G401 (cell line): ENCODE results near the gene ZNF710. TPM values are rescaled to one million over a fixed set of nuclear protein-coding genes. Genes with fewer than 3 reads are reported as not detected.
"Not testable (repeated sequence)": the region's sequence is repeated elsewhere in the genome, so short reads cannot be mapped to it uniquely, and the experiment has no call there.

Source experiments
- DNase-seq: peaks from one replicate; pipeline ENCODE4 v3.0.0-alpha.2; 2015; ENCODE audit warnings: low spot score
- in situ Hi-C: cut with HindIII; loops from 2 replicates; pipeline ENCODE4 v1.10.0; 2016; ENCODE audit warnings: low sequenced_read_pairs, mixed read lengths
- total RNA-seq: library from RNA; depleted of rRNA; stranded (reverse); fragments of >200 nt; shearing (Covaris generic); gene quantifications from 2 replicates; pipeline ENCODE4 v1.2.3, GENCODE V29; 2014

ZNF710 gene
- total RNA-seq, 1 experiment from 2014 or later: 9.0 TPM

DNA sequence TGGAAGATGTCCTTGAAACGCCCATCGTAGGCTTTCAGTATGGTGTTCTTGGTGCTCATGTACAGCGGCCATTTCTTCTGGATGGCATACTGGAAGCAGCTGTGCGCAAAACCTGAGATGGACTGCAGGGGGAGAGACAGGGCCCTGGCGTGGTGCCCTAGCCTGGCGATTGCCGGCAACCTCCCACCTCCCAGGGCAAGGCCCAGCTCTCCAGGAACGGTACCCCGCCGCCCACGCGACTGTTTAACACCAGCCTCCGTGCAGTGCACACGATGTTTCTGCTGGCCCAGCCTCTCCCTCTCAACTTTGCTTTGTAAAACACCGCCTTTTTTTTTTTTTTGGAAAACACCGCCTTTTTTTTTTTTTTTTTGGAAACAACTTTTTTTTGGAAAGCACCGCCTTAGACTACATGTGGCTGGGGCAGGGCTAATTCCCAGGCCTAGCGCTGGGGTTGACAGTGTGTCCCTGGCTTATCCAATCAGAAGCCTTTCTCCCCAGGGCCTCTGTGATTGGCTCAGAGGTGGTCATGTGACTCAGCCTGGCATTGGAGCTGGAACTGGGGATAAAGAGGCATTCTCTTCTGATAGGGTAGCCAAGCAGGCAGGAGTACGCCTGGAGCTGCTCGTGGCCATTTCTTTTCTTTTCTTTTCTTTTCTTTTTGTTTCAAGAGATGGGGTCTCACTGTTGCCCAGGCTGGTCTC is 86.5 kb downstream of the ZNF710 start:
- in situ Hi-C loops: no loop called here
- no peak for DNase-seq

DNA sequence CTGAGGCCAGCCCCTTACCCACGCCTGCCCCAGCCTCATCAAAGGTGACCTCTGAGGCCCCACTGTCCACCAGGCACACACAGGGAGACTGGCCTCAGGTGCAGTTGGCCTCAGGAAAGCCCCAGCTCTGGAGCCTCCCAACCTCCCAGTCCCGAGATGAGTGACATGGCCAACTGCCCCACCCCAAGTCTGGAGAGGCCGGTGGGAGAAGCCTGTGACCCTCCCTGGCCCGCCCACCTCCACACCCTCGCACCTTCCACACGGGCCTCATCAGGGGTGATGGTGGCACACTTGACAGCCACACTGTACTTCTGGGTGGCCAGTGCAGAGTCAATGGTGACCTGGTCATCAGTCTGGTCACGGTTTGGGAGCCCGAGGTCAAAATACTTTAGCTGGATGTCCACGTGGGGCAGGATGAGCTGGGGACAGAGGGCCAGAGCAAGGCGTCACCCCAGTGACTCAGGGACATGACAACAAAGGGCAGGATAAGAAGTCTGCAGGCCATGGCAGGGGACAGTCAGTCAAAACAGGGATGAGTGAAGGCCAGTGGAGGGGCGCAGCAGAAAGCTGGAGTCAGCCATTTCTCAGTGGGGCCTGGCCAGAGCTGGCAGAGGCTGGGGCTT is 89.2 kb downstream of the ZNF710 start:
- in situ Hi-C loops: no loop called here
- DNase-seq: no peak

DNA sequence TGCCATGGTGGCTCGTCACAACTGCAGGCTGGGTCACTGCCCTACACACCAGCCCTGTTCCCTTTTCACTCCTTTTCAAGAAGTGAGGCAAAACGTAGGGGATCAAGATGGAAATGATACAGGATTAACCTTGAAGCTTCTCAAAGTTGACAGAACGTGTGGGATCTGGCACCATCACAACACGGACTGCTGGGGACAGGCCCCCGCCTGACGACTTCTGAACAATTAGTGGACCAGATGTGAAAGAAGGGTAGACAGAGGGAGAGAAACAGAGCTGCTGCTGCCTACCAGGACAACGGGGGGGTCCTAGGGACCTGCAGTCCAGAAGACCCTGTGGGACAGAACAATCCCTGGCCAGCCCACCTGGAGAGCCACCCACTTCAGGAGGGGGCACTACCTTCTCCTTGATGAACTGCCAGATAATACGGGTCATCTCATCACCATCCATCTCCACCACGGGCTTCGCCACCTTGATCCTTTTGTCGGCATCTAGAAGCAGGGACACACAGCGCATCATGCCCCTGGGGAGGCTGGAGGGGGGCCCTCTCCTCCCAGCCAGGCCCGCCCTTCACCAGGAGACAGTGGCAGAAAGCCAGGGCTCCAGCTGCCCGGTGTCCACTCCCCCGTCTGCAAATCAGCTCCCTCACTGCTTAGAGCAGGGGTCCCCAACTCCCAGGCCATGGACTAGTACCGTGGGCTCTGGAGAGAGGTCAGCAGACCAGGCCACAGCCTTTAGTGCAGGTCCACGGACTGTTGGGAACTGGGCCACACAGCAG is 90.2 kb downstream of the ZNF710 start:
- in situ Hi-C loops: no loop called here
- no peak for DNase-seq

DNA sequence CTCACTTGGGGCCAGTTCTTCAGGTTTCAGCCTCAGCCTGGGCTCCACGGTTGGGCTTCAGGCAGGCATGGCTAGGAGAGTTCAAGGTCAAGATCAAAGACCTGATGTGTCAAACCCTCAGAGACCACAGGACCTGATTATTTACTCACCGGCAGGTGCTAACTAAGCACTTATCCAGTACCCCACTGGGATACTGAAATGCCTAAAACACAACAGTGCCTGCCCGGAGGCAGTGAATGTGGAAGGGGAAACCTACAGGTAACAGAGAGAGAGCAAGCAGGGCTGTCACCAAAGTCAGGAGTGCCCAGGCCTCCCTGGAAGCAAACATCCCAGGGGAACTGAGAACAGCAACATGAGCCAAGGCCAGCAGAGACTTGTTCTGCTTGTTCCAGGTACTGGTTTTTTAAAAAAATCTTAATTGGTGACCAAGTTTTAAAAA is 94.4 kb downstream of the ZNF710 start:
- in situ Hi-C loops: no loop called here
- DNase-seq: no peak

DNA sequence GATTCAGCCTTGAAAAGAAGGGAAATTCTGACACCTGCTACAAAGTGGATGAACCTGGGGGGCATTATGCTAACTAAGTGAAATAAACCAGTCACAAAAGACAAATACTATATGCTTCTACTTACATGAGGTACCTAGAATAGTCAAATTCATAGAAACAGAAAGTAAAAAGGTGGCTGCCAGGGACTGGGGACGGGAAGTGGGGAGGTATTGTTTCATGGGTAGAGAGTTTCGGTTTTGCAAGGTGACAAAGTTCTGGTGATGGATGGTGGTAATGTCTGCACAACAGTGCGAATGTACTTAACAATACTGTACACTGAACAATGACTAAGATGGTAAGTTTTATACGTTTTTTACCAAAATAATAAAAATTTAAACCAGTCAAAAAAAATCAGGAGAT is 96.4 kb downstream of the ZNF710 start:
- DNase-seq: no peak
- in situ Hi-C loops: no loop called here

DNA sequence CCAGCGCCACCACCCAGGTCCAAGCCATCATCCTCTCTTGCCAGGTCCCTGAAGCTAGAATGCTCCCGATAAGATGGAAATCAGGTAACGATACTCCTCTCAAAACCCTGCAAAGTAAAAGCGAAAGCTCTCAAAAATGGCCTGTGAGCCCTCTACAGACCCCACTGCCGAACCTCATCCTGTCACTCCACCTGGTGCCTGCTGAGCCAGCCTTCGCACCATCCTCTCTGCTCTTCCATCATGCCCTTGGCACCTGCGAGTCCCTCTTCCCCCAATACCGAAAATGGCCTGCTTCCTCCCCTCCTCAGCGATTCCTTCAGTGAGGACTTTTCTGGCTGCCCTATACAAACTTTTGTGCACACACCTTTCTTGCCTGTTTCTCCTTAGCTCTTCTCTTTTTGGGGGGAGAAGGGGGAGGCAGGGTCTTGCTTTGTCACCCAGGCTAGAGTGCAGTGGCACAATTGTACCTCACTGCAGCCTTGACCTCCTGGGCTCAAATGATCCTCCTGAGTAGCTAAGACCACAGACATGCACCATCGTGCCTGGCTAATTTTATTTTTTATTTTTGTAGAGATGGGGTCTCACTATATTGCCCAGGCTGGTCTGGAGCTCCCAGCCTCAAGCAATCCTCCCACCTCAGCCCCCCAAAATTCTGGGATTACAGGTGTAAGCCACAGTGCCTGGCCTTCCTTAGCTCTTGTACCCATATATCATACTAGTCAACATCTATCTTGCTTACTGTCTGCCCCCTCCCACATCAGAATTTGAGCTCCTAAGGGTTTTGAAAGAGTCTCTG is 98.1 kb downstream of the ZNF710 start:
- in situ Hi-C loops: no loop called here
- DNase-seq: no peak

DNA sequence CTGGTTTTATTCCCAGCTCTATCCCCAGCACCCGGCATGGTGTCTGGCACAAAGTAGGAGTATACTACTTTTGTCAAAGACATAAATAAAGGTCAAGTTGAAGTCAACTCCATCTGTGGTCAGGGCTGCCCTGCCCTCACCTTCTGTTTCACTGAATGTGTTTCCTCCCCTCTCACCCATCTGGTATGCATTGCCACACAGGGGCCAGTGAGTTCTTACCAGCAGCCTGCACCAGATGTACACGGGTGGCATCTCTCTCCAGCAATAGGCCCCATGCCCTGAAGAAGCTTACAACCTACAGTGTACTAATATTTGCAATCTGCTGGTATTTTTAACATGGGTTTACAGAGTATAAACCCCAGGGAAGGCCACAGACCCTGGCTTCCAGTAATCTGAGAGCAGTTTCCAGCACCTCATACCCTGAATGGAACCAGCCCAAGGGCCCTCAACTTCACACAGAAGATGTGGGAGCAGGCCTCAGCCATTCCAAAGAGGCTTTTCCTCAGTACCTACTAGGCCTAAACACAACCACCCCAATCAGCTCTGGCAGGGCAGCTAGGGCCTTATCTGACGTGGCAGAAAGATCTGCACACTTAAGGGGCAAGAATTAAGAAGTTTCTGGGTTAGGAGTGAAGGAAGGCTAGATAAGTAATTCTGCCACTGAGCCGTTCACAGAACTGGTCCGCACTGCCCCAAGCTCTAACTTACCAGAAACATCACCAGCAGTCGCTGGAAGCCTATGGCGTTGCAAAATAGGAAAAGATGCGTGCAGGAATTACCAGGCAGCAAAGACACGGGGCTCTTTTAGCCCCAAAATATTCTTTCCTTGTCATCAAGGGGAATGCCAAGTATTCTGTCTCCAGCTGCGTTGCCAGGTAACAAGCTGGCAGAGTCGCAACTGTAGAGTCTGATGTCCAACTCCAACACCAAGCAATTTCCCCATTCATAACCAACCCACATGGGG is 99.0 kb downstream of the ZNF710 start:
- DNase-seq: peak; percentile 68
- in situ Hi-C loops: no loop called here

DNA sequence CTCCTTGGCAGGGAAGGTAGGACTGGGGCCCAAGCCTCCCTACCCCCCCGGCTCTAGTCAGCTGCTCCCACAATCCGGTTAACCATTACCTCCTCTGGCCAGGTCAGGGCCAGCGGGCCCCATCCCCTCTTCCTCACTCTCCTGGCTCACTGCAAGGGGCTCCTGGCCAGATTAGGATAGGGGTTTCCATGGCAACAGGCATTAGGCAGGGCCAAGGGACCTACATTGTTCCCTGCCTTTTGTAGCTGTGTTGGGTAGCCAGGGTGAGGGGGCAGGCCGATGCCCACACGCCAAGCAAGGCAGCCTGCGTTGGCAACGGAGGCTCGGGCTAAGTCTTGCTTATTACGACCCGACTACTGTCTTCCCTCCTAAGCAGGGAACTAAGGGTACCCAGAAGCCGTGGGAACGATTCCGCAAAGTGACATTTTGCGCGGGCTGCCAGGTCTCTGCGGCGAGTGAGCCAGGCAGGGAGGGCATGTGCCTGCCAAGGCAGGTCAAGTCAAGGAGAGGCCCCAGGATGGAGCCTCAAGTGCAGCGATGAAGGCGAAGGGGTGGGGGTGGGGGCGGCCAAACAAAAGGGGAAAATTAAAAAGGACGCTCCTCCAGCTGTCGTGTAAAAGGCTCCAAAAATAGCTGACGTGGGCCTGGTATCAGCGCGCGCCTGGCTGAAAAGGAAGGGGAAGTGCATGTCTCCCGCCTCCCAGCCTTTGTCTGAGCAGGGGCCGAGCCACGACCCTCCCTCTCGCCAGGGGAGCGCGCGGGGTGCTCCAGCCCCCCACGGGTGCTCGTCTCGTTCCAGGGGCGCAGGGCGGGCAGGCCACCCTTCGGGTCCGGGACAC is 100.2 kb downstream of the ZNF710 start:
- in situ Hi-C loops: no loop called here
- peak; percentile 85 for DNase-seq

DNA sequence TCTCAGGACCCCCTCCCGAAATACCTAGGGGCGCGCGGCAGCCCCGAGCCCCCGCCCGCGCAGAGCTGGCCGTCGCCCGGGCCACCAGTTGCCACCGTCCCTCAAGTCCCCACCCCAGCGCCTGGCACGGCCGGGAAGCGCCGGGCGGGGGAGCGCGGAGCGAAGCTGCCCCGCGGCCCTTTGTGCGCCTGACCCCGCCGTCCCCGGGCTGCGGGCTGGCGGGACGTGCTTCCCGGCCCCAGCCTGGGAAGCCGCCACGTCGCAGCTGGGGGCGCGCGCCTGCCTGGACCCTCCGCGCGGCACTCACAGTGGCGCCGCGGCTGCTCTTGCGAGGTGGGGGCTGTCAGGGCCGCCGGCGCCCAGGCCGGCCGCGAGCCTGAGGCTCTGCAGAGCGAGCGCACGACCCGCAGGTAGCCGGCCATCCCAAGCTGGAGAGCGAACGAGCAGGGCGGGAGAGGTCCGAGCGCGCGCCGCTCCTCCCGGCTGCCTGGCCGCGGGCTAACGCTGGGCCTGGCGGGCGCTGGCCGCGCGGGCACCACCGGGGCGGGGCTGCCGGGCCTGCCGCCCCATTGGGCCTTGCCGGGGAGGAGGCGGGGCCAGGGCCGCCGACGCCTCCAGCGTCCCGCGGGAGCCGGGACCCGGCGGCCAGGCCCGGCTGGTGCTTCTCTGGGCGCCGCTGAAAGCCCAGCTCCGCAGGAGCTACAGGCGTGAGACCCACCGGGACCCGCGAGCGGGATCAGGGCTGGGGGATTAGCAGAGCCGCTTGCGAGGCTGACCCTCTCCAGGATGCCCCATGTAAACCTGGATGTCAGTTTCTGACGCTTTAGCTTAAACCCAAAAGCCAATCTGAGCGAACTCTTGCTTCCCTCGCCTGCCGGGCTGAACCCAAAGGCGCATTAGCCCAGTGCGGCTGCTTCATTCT is 101.1 kb downstream of the ZNF710 start, which contains the start of gene IDH2:
Gene IDH2 (minus strand): TSS at position 500 of the 922 bp plus-strand sequence. CDS start 78 bp downstream, at position 422.
- peak; percentile 83 for DNase-seq
- in situ Hi-C loops: no loop called here

DNA sequence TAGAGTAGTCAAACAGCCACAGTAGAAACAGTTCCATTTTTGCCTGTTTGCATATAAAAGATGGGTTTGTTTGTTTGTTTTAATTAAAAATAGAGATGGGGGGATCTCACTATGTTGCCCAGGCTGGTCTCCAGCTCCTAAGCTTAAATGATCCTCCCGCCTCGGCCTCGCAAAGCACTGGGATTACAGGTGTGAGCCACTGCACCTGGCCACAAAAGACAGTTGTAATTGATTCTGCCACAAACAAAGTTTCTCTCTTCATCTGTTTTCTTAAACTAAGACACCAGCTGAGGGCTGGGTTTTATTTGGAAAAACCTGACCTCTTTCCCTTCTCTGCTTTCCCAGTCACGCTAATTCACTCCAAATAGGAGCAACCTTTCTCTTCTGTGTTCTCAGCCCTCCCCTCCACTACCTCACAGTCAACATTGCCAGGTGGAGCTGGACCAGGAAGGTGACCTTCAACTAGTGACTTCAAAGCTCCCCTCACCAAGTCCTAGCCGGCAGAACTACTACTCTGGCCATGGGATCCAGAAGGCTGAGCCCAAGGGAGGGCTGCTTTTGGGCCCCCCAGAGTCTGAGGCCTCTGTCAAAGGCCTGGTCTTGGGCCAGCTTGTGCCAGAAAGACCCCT is 102.7 kb downstream of the ZNF710 start:
- in situ Hi-C loops: no loop called here
- DNase-seq: no peak

DNA sequence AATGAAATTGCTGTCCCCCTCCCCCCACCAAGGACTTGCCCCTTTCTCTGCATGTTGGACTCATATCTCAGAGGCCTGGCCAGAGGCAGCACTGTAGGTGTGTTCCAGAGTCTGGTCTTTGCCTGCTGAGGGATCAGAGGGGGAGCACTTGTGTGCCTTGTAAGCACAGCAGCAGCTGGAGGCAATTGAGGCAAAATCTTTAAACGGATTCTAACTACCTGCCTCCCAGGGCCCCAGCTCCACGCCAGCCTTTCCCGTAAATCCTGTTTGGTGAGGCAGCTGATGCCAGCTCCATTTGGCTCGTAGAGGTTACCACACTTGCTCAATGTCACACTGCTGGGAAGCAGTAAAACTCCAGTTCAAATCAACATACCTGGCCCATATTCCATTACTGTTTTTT is 103.4 kb downstream of the ZNF710 start:
- in situ Hi-C loops: no loop called here
- DNase-seq: no peak

DNA sequence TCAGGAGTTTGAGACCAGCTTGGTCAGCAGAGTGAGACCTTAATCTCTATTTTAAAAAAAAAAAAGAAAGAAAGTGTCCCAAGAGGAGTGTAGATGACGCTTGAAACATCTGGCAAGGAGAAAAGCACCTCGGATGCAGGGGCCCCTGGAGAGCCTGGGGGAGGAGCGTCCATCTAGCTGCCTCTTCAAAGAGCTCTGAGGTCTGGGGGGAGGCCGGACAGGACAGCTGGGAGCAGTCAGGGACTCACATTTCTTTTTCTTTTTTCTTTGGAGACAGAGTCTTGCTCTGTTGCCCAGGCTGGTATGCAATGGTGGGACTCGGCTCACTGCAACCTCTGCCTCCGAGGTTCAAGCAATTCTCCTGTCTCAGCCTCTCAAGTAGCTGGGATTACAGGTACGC is 104.4 kb downstream of the ZNF710 start:
- no peak for DNase-seq
- in situ Hi-C loops: no loop called here

DNA sequence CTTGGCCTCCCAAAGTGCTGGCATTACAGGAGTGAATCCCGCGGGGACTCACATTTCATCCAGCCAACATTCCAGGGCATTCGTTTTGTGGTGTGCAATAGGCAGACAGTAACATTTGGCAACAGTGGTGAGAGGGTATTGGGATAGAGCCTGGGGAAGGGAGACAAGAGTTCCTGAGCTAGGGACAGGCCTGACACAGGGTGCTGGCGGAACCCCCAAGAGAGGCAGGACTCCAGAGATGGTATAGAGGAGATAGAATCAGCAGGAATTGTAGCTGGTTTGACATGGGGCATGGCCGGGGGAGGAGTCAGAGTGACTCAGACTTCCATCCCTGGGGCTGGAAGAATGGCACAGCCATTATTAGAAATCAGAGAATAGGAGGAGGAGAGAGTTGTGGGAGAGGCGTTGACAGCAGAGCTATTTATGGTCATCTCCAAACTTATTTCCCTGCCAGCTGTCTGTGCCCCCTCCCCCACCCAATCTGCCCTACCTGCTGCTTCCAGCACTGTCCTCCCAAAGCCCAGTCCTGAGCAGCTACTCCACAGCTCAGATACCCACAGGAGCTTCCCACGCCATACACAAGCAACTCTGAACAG is 105.5 kb downstream of the ZNF710 start:
- no peak for DNase-seq

DNA sequence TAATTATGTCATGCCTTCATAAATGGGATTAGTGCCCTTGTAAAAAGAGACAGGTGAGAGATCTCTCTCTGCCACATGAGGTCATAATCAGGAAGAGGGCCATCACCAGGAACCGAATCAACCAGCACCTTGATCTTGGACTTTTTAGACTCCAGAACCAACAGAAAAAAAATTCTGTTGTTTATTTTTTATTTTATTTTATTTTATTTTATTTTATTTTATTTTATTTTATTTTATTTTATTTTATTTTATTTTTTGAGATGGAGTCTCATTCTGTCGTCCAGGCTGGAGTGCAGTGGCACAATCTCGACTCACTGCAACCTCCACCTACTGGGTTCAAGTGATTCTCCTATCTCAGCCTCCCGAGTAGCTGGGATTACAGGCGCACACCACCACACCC is 106.9 kb downstream of the ZNF710 start:
- in situ Hi-C loops, DNase-seq: not testable (repeated sequence)

More for the DNA sequence above, 105.5 kb downstream of the ZNF710 start:
- in situ Hi-C loops: no loop called here

DNA sequence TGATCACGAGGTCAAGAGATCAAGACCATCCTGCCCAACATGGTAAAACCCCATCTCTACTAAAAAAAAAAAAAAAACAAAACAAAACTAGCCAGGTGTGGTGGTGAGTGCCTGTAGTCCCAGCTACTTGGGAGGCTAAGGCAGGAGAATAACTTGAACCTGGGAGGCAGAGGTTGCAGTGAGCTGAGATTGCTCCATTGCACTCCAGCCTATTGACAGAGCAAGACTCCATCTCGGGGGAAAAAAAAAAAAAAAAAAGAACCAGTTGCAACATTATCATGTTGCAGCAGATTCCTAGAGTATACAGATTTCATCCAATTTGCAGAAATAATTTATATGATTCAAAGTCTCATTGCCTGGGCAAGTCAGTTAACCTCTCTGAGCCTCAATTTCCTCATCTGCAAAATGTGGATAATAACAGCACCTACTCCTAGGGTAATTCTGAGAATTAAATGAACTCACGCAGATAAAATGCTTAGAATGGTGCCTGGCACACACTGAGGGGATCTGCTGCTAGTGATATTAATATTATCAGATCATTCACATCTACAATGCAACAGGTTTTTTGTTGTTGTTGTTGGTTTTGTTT is 108.1 kb downstream of the ZNF710 start:
- DNase-seq, in situ Hi-C loops: not testable (repeated sequence)
